Vagina (tissue), 2 donors: Measurements from ENCODE around the gene KIF21A. TPM values are rescaled to one million over a fixed set of nuclear protein-coding genes. Genes with fewer than 3 reads are reported as not detected.
A peak's percentile ranks its signal among the peaks of the same experiment; 100 is the strongest.

Experiments
- DNase-seq, 2 donors: peaks; one replicate each; pipeline ENCODE4 v3.0.0-alpha.2; 2017; ENCODE audit errors: extremely low spot score in 2 of 2
- H3K27ac ChIP-seq: fragments of 200-600 bp; sonication (generic); one replicate; pipeline ENCODE4 v1.5.1; 2019
- H3K27me3 ChIP-seq: fragments of 200-600 bp; sonication (generic); one replicate; pipeline ENCODE4 v1.5.1; 2019
- H3K36me3 ChIP-seq, 2 donors: fragments of 200-600 bp; sonication (generic); one replicate each; pipeline ENCODE4 v1.5.1; 2017 to 2019
- H3K4me1 ChIP-seq: fragments of 200-600 bp; sonication (generic); one replicate; pipeline ENCODE4 v1.5.1; 2019
- H3K4me3 ChIP-seq, 2 donors: fragments of 200-600 bp; sonication (generic); 1 replicate in 1 of 2; 2 replicates in 1 of 2; pipeline ENCODE4 v1.5.1; 2016 to 2019
- H3K9me3 ChIP-seq: fragments of 200-600 bp; sonication (generic); one replicate; pipeline ENCODE4 v1.5.1; 2019
- CTCF ChIP-seq, 3 experiments: fragments of 450-650 bp in 2 of 3; fragments of 200-600 bp in 1 of 3; sonication (generic) in 1 of 3; IDR thresholded peaks; one replicate each; pipeline ENCODE4 v1.5.1; 2017 to 2019; ENCODE audit warnings: antibody characterized with exemption in 3 of 3, mild to moderate bottlenecking in 2 of 3, moderate library complexity in 2 of 3
- POLR2A ChIP-seq, 2 donors: fragments of 450-650 bp; IDR thresholded peaks; one replicate each; pipeline ENCODE4 v1.6.1; 2017; ENCODE audit warnings: antibody characterized with exemption in 2 of 2, mild to moderate bottlenecking in 2 of 2, moderate library complexity in 2 of 2
- POLR2AphosphoS5 ChIP-seq, 2 donors: sonication (generic); formaldehyde crosslinking; IDR thresholded peaks; one replicate each; pipeline ENCODE4 v1.9.0; 2017; ENCODE audit warnings: antibody characterized with exemption in 2 of 2, mild to moderate bottlenecking in 2 of 2, low read depth in 1 of 2; ENCODE audit not compliant: insufficient read depth in 1 of 2
- intact Hi-C: fragments of 100-400 bp; cut with DNase I; formaldehyde crosslinking; loops from one replicate; pipeline ENCODE4 v1.15.1; 2023
- total RNA-seq: library from RNA; depleted of rRNA; stranded (reverse); fragments of >200 nt; gene quantifications from one replicate; pipeline ENCODE4 v1.2.3, GENCODE V29; 2016

The KIF21A gene
- total RNA-seq, 1 donor from 2014 or later: 26.3 TPM

GRCh38 chr12:39442831-39443080 lies 164 bp downstream of the KIF21A start:
- Histone ChIP-seq H3K4me1 (peaks cover 10% of the 10 kb centered on the region), H3K27ac (peak overlapping the region; percentile 89), H3K27me3 (no peaks in the 10 kb centered on the region), H3K36me3 (no peaks in the 10 kb centered on the region), H3K9me3 (no peaks in the 10 kb centered on the region), H3K4me3 (peak overlapping the region; percentile 82 to 83)
- intact Hi-C loops: no loop called here
- no peak for TF ChIP-seq POLR2AphosphoS5 (IDR thresholded peaks at IDR 0.05; ENCODE audit: insufficient read depth in 1 of 2, low read depth in 1 of 2)
- TF ChIP-seq POLR2A (IDR thresholded peaks at IDR 0.05): no peak
- no peak for TF ChIP-seq CTCF (IDR thresholded peaks at IDR 0.05)
- DNase-seq: no peak

- H3K4me1 ChIP-seq: peaks cover 10% of the 10 kb centered on the region
- intact Hi-C loops: no loop called here
- no peaks in the 10 kb centered on the region for H3K36me3 ChIP-seq
- peak overlapping the region; percentile 89 for H3K27ac ChIP-seq
- H3K27me3 ChIP-seq: no peaks in the 10 kb centered on the region
- TF ChIP-seq POLR2AphosphoS5 (IDR thresholded peaks at IDR 0.05; ENCODE audit: insufficient read depth in 1 of 2, low read depth in 1 of 2) (no peak), POLR2A (IDR thresholded peaks at IDR 0.05) (no peak)
- peak overlapping the region; percentile 82 to 83 for H3K4me3 ChIP-seq
- DNase-seq: no peak
- no peaks in the 10 kb centered on the region for H3K9me3 ChIP-seq
Measured at GRCh38 chr12:39441963-39442830, 723 bp downstream of the KIF21A start.

DNA sequence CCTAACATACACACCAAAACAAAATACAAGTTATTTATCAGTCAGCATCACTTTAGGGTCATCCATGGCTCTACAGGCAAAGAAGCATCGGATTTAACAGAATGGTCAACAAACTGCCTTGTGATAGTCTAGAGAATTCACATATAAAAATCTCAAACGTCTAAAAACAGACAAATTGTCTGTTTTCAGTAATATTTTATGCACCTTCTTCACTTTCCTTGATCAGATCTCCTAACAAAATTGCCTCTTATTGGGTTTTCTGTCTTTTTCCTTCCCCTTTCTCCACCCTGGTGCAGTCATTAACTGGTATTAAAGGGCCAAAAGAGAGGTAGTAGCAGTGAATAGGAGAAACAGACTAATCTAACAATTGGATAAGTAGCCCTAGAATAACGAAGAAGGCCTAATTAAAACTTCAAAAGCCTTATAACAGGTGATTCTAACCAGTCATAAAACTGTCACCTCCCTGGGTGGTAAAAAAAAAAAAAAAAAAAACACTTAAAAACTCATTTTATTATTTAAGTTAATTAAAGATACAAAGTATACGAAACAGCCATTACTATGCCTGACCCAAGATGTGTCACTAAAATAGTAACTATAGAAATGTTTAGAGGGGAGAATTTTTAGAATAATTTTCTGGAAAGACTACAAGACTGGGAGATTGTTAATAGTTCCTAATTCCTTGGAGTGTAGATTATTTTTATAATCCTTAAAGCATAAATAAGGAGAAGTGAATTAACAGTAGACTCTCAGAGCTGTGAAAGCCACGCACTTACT lies 1.5 kb downstream of the KIF21A start:
- Histone ChIP-seq H3K9me3 (no peaks in the 10 kb centered on the region), H3K27me3 (no peaks in the 10 kb centered on the region), H3K4me1 (peaks cover 10% of the 10 kb centered on the region), H3K27ac (peak overlapping the region; percentile 89), H3K4me3 (peak overlapping the region; percentile 82 to 83), H3K36me3 (no peaks in the 10 kb centered on the region)
- TF ChIP-seq POLR2AphosphoS5 (IDR thresholded peaks at IDR 0.05; ENCODE audit: insufficient read depth in 1 of 2, low read depth in 1 of 2) (no peak), CTCF (IDR thresholded peaks at IDR 0.05) (no peak), POLR2A (IDR thresholded peaks at IDR 0.05) (no peak)
- no peak for DNase-seq
- intact Hi-C loops: no loop called here

GRCh38 chr12:39440781-39441180 lies 2.1 kb downstream of the KIF21A start:
- Histone ChIP-seq H3K4me3 (no peak overlapping the region), H3K4me1 (peaks cover 10% of the 10 kb centered on the region), H3K27ac (no peak overlapping the region), H3K27me3 (no peaks in the 10 kb centered on the region), H3K9me3 (no peaks in the 10 kb centered on the region), H3K36me3 (no peaks in the 10 kb centered on the region)
- DNase-seq: no peak
- intact Hi-C loops: no loop called here
- TF ChIP-seq POLR2AphosphoS5 (IDR thresholded peaks at IDR 0.05; ENCODE audit: insufficient read depth in 1 of 2, low read depth in 1 of 2): no peak
- TF ChIP-seq POLR2A (IDR thresholded peaks at IDR 0.05): no peak
- no peak for TF ChIP-seq CTCF (IDR thresholded peaks at IDR 0.05)

DNA sequence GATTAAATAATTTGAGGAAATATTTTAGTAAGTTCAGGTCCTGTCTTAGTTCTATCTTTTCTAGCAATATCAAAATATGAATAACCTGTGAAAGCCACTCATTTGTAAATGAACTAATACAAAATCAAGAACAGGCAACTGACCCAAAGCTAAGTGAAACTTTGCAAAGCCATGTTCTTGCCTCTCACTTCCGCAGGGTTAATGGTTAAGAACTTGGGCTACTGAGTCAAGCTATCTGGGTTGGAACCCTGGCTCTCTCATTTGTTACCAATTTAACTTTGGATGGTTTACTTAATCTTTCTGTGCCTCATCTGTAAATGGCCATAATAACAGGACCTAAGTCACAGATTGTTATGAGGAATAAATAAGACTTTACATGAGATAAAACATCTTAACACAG lies 2.8 kb downstream of the KIF21A start:
- DNase-seq: no peak
- H3K27ac ChIP-seq: no peak overlapping the region
- intact Hi-C loops: no loop called here
- H3K4me3 ChIP-seq: no peak overlapping the region
- H3K9me3 ChIP-seq: no peaks in the 10 kb centered on the region
- H3K36me3 ChIP-seq: no peaks in the 10 kb centered on the region
- peaks cover 10% of the 10 kb centered on the region for H3K4me1 ChIP-seq
- no peak for TF ChIP-seq CTCF (IDR thresholded peaks at IDR 0.05)
- no peak for TF ChIP-seq POLR2AphosphoS5 (IDR thresholded peaks at IDR 0.05; ENCODE audit: insufficient read depth in 1 of 2, low read depth in 1 of 2)
- no peak for TF ChIP-seq POLR2A (IDR thresholded peaks at IDR 0.05)
- H3K27me3 ChIP-seq: no peaks in the 10 kb centered on the region
